GM12873 (cell line): ENCODE results near the gene ZNF488.

Source experiments
- CTCF ChIP-seq: IDR thresholded peaks from 2 replicates; pipeline ENCODE4 v1.5.1; 2012; ENCODE audit warnings: low read depth, mild to moderate bottlenecking, moderate library complexity, low read length, control low read depth; ENCODE audit not compliant: insufficient read depth; ENCODE audit errors: missing control alignments

ZNF488 gene

DNA sequence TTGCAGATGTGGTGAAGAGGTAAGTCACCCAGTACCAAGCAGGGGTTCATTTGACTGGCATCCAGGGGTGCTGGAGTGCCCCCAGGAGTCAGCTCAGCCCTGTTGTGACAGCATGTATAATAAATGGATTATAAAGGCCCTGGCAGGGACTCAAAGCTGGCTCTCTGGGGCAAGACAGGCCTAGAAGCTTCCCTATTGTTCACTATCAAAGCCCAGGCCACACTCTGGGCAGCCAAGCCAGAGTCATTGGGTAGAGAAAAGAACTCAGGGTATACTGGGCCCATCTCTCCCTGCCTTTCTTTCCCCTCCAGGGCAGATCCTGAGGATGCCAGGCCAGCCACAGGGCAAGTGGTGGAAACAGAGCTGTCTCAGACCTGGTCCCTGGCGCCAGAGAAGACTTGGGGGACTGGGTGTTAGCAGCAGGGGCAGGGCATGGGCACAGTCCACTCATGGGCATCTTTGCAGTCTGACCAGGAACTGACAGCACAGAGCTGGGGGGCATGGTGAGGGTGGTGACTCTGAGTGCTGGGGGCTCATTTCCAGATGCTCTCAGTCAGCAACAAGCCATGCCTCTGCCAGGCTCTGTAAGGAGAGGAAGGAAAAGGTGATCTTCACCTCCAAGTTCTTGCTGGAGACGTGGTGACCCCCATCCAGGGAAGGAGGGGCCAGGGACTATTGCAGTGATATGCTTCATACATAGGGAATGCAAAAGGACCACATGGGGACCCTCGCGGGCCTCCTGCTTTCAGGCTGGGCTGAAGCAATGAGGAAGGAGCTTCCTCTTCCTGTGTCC is 24.3 kb downstream of the ZNF488 start:
- TF ChIP-seq CTCF, result no peak

GRCh38 chr10:47359101-47359500 is 25.0 kb downstream of the ZNF488 start:
- TF ChIP-seq CTCF, result no peak

DNA sequence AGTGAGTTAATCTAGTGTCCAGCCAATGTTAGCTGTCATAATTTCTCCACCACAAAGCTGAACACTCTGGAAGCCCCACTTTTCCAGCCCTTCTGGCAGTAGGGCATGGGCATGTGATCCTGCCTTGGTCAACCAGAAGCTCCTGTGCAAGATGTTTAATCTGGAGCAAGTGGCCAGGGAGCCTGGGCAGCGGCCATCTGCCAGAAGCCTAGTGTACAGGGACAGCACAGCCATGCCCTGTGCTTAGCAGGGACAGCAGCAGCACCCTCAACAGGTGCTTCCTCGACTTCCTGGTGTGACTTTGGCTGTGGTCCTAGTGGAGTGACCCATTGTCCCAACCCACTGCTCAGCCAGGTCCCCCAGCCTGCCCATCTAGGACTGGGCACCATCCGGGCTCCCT is 25.6 kb downstream of the ZNF488 start:
- TF ChIP-seq CTCF, result no peak

DNA sequence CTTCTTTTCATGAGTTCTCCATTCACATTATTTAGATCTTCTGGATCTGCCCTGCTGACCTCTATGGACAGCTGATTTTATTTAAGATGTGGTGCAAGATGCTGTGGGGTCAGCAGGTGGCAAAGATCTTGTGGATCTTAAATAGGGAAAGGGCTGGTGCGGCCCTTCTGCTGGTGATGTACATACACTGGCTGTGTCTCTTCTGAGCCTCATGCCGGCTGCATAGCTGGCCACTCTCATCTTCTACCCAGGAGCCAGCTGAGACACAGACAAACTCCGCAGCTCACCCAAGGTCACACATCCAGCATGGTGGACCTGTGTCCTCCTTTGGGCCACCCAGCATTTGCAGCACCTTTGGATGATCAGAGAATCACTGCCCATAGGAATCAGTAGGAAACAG is 26.2 kb downstream of the ZNF488 start:
- TF ChIP-seq CTCF, result no peak

DNA sequence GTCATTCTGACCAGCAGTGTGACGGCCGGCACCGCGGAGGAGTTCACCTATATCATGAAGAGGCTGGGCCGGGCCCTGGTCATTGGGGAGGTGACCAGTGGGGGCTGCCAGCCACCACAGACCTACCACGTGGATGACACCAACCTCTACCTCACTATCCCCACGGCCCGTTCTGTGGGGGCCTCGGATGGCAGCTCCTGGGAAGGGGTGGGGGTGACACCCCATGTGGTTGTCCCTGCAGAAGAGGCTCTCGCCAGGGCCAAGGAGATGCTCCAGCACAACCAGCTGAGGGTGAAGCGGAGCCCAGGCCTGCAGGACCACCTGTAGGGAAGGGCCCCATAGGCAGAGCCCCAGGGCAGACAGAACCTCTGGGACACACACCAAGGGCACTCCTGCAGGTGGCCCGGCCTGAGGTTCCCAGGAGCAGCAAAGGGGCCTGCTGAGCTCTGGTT is 26.9 kb downstream of the ZNF488 start:
- TF ChIP-seq CTCF, result no peak

- no peak for TF ChIP-seq CTCF
Observed at GRCh38 chr10:47356708-47357107, 27.4 kb downstream of the ZNF488 start.

DNA sequence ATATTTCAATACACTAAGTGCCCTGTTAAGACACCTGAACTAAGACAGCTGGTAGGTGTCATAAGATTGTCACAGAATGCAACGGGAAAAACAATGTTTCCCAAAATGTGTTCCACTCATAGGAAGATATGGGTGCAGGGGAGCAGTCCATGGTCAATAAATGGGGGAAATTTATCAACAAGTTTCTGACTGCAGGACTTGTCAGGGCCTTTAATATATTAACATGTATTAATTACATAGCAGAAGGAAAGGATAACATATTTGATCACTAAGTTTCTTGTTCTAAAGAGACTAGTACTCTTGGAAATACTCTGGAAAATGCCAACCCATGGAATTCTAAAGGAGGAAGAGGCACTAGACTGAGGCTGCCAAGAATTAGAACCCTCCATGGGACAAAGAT is 29.2 kb downstream of the ZNF488 start:
- no peak for TF ChIP-seq CTCF

DNA sequence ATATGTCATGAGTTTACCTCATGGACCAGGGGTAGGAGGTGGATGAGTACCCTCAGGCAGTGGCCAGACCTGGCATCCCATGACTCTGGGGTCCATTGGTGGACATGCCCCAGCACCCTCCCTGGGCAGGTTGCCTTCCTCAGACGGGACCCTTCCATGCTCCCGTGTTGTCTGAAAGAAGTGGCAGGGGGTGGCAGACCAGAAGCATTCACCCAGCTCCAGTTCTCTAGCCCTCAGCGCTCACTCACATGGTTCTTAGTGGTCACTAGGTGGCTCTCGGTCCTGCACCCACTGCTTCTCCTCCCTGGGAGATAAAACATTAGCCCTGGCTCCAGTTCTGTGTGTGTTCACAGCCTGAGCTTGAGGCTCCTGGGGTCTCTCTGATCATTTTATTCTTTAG is 29.9 kb downstream of the ZNF488 start:
- no peak for TF ChIP-seq CTCF
